Measurements from ENCODE around the gene TTC39B.

The TTC39B gene

GRCh38 chr9:15203581-15203980, 103.4 kb downstream of the TTC39B start:
- DNase-seq (ENCODE audit: low read depth): no peak
- TF ChIP-seq, protein P1, sequence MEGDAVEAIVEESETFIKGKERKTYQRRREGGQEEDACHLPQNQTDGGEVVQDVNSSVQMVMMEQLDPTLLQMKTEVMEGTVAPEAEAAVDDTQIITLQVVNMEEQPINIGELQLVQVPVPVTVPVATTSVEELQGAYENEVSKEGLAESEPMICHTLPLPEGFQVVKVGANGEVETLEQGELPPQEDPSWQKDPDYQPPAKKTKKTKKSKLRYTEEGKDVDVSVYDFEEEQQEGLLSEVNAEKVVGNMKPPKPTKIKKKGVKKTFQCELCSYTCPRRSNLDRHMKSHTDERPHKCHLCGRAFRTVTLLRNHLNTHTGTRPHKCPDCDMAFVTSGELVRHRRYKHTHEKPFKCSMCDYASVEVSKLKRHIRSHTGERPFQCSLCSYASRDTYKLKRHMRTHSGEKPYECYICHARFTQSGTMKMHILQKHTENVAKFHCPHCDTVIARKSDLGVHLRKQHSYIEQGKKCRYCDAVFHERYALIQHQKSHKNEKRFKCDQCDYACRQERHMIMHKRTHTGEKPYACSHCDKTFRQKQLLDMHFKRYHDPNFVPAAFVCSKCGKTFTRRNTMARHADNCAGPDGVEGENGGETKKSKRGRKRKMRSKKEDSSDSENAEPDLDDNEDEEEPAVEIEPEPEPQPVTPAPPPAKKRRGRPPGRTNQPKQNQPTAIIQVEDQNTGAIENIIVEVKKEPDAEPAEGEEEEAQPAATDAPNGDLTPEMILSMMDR (conservative IDR thresholded peaks at IDR 0.05; ENCODE audit: low read depth, low read length): no peak
- H3K4me3 ChIP-seq (ENCODE audit: low read length): no peak overlapping the region

DNA sequence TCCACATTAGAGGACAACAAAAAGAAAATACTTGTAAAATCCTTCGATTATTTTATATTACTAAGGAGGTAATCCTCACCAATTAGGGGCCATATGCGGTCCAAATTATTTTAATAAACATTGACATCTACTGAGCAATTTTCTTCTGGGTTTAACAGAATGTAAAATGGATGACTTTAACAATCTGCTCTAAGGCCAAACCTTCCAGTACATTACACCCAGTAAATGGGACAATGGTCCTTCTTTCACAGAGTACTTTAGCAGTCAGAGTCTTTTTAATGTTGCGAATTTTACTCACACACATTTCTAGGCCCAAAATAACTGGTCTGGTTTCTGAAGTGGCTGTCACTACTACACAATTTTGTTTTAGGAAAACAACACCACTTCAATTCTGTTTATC, 106.9 kb downstream of the TTC39B start:
- H3K4me3 ChIP-seq (ENCODE audit: low read length): no peak overlapping the region
- no peak for DNase-seq (ENCODE audit: low read depth)
- TF ChIP-seq, protein P1 (conservative IDR thresholded peaks at IDR 0.05; ENCODE audit: low read depth, low read length): no peak

DNA sequence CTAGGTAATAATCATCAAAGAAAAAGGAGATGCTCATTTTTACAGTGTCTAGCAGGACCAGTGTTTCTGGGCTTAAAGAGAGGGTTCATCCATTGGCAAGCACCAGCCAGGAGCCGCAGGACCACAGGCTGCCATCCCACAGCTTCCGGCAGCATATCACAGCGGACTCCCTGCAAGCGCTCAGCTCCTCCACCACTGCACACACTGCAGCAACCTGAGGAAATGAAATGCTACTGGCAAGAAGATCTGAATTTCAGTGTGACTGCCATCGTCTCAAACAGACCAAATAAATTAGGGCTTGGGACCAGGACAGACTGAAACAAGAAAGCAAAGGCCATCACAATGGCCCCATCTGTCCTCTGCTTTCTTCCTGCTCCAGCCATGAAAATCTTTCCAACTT, 114.2 kb downstream of the TTC39B start:
- H3K4me3 ChIP-seq (ENCODE audit: low read length): no peak overlapping the region
- TF ChIP-seq, protein P1 (conservative IDR thresholded peaks at IDR 0.05; ENCODE audit: low read depth, low read length): no peak
- DNase-seq (ENCODE audit: low read depth): no peak

- H3K4me3 ChIP-seq (ENCODE audit: low read length): no peak overlapping the region
- TF ChIP-seq, protein P1 (conservative IDR thresholded peaks at IDR 0.05; ENCODE audit: low read depth, low read length): no peak
- no peak for DNase-seq (ENCODE audit: low read depth)
Measured at GRCh38 chr9:15191378-15191777, 115.6 kb downstream of the TTC39B start.

DNA sequence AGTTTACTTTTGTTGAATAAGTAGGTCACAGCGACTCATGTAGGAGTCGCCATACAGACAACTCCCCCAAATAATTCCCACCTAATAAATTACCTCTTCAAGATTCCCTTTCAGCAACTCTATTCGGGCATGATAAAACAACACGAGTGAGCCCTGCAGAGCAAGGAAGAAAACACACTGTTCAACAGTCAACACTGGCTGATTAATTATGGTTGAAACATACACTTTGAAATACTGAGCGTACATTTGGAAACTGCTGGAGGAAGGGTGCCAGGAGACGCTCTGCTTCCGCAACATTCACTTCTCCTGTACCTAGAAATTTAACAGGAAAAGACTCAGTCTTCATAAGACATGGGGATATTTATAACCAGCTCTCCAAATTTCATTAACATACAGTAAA, 117.5 kb downstream of the TTC39B start:
- H3K4me3 ChIP-seq (ENCODE audit: low read length): no peak overlapping the region
- DNase-seq (ENCODE audit: low read depth): no peak
- TF ChIP-seq, protein P1 (conservative IDR thresholded peaks at IDR 0.05; ENCODE audit: low read depth, low read length): no peak

GRCh38 chr9:15187589-15187988, 119.4 kb downstream of the TTC39B start:
- DNase-seq (ENCODE audit: low read depth): no peak
- TF ChIP-seq, protein P1 (conservative IDR thresholded peaks at IDR 0.05; ENCODE audit: low read depth, low read length): no peak
- H3K4me3 ChIP-seq (ENCODE audit: low read length): no peak overlapping the region

DNA sequence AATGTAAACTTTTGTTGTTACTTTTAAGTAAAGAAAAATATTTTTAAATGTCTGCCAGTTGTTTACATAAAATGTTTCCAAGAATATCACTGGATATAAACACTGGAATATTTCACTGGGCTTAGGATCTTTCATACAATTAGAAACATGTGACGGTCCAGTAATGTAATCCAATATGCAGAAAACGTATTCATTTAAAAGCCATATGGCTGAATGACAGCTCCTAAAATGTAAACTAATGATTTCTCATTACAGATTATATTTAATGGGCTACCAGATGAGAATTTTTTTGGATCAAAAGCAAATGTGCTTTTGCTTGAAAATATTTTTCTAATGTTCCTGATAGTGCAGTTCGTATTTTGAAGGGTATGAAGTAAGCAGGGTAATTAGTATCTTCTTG, 124.3 kb downstream of the TTC39B start:
- DNase-seq (ENCODE audit: low read depth): no peak
- TF ChIP-seq, protein P1 (conservative IDR thresholded peaks at IDR 0.05; ENCODE audit: low read depth, low read length): no peak
- H3K4me3 ChIP-seq (ENCODE audit: low read length): no peak overlapping the region
